ENCODE measurements around the gene NAPSA. TPM values are rescaled to one million over a fixed set of nuclear protein-coding genes. Genes with fewer than 3 reads are reported as not detected.

Gene NAPSA
- total and polyA plus RNA-seq, 2 of the 8 experiments (the other 6 are each of a cell fraction or from before 2014, with no cell fraction given) = 0.71 to 0.73 TPM

DNA sequence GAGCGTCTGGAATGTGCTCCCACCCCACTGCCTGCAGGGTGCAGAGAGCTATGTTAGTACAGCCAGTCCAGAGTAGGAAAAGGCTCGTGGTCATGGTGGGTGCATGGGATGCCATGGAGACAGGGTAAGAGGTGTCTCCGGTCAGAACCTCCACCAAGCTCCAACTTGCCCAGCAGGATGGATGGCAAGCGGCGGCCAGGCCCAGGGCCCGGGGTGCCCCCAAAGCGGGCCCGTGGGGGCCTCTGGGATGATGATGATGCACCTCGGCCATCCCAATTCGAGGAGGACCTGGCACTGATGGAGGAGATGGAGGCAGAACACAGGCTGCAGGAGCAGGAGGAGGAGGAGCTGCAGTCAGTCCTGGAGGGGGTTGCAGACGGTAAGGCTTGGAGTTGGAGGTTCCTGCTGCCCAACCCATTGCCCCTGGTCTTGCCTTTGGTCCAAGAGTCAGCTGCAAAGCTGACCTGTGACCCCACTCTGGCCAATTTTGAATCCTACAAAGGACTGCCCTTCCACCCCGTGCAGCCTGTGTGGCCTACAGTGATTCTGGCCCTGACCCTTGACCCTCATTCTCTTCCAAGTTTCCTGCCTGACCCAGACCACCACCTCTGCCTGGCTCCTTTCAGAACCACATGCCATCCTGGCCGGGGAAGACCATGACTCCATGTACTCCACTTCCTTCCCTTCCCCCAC is 33.4 kb upstream of the NAPSA start:
- Histone ChIP-seq H4K8ac (ENCODE audit: extremely low read depth, insufficient read depth, low read length) (no peak overlapping the region), H3K23me2 (ENCODE audit: low read depth, low read length) (no peaks in the 10 kb centered on the region), H2BK15ac (ENCODE audit: low read length) (no peak overlapping the region), H4K91ac (replicated peaks; ENCODE audit: insufficient read length, low read length) (no peak overlapping the region), H3K27ac (ENCODE audit: low read depth, low read length) (no peak overlapping the region), H3K9ac (replicated peaks in 1 of 4; ENCODE audit: extremely low read depth in 1 of 4, low read depth in 3 of 4, low read length in 3 of 4) (no peak overlapping the region), H3K4me3 (ENCODE audit: extremely low read depth in 1 of 4, insufficient read depth in 2 of 4, low read depth in 3 of 4, low read length in 4 of 4) (no peak overlapping the region), H3K18ac (ENCODE audit: extremely low read depth, low read length) (no peak overlapping the region), H2AFZ (ENCODE audit: low read length) (no peak overlapping the region), H2BK120ac (replicated peaks; ENCODE audit: low read depth, low read length) (no peak overlapping the region), H2BK12ac (ENCODE audit: low read depth, low read length) (no peak overlapping the region), H3K79me2 (ENCODE audit: control insufficient read depth in 1 of 2, insufficient read depth in 2 of 2, low read length in 2 of 2) (peaks cover 0 to 13% of the 10 kb centered on the region in 2 experiments; a peak in 2 of 4 replicates), H2BK20ac (ENCODE audit: low read length) (no peak overlapping the region), H2BK5ac (ENCODE audit: low read depth, low read length) (no peak overlapping the region), H3K56ac (replicated peaks; ENCODE audit: insufficient read length, low read depth, low read length) (no peak overlapping the region), H3K4me1 (replicated peaks in 1 of 4; ENCODE audit: control insufficient read depth in 3 of 4, insufficient read depth in 4 of 4, low read length in 3 of 4) (no peaks in the 10 kb centered on the region), H3K79me1 (ENCODE audit: low read depth, low read length) (peaks cover 5% of the 10 kb centered on the region; the same call in 1 of the 2 replicates), H3K9me3 (ENCODE audit: insufficient read depth in 2 of 2, low read depth in 1 of 2, low read length in 1 of 2) (no peaks in the 10 kb centered on the region), H3K23ac (ENCODE audit: insufficient read length) (no peak overlapping the region), H3K4me2 (ENCODE audit: insufficient read depth in 1 of 2, low read depth in 2 of 2, low read length in 2 of 2) (no peak overlapping the region), H3K36me3 (ENCODE audit: control insufficient read depth in 2 of 4, insufficient read depth in 4 of 4, low read length in 3 of 4) (peaks cover 6 to 27% (median 17%) of the 10 kb centered on the region in 4 experiments), H2AK5ac (ENCODE audit: low read depth, low read length) (no peak overlapping the region), H3K27me3 (replicated peaks in 1 of 4; ENCODE audit: control insufficient read depth in 3 of 4, extremely low read depth in 1 of 4, insufficient read depth in 3 of 4, low read length in 3 of 4) (no peaks in the 10 kb centered on the region), H3K4ac (replicated peaks; ENCODE audit: insufficient read length, low read depth, low read length) (no peak overlapping the region), H3K14ac (ENCODE audit: insufficient read length) (no peak overlapping the region), H4K20me1 (replicated peaks in 1 of 2; ENCODE audit: control insufficient read depth in 1 of 2, insufficient read depth in 2 of 2, low read length in 2 of 2) (peaks cover 1 to 4% of the 10 kb centered on the region in 2 experiments), H4K5ac (ENCODE audit: insufficient read length, low read depth, low read length) (no peak overlapping the region)
- CTCF ChIA-PET (ENCODE audit: partially characterized antibody) = interaction anchor here (0.6 to 1.7 kb wide), 7 partner anchors 14 to 853 kb away, joined by 3 to 7 read pairs (median 4); partner anchors contain the start of gene POLD1
- POLR2A ChIA-PET (ENCODE audit: partially characterized antibody) = interaction anchor here (0.7 to 1.4 kb wide), 7 partner anchors 9 to 86 kb away, joined by 3 to 5 read pairs (median 3); no protein-coding TSS in a partner anchor
- no peak for DNase-seq (ENCODE audit: low read depth in 1 of 2, low spot score in 2 of 2)
- 92% methylated on average over 12 of the region's 13 CpGs; no CpG with 5 or more reads in 1 of the 2 experiments for WGBS, 2 experiments (ENCODE audit: extremely low coverage in 1 of 2, insufficient coverage in 1 of 2, insufficient read length in 1 of 2, insufficient replicate concordance in 2 of 2, low coverage in 1 of 2, low lambda C conversion rate in 2 of 2, missing lambda C conversion rate in 1 of 2)
- FAIRE-seq = no peak
- TF ChIP-seq CTBP2 (IDR thresholded peaks at IDR 0.05; ENCODE audit: borderline replicate concordance, insufficient read depth, insufficient read length, low read length) (no peak), CHD2 (IDR thresholded peaks at IDR 0.05; ENCODE audit: low read length) (no peak), ZNF274 (IDR thresholded peaks at IDR 0.05; ENCODE audit: borderline replicate concordance, extremely low read depth, low read length) (no peak), KDM5A (IDR thresholded peaks at IDR 0.05; ENCODE audit: low read length) (no peak), BACH1 (IDR thresholded peaks at IDR 0.05; ENCODE audit: low read length) (no peak), SUZ12 (IDR thresholded peaks at IDR 0.05; ENCODE audit: low read length) (no peak), EGR1 (IDR thresholded peaks at IDR 0.05; ENCODE audit: borderline replicate concordance, low read depth, low read length) (no peak), FOSL1 (IDR thresholded peaks at IDR 0.05; ENCODE audit: insufficient read depth, low read depth, low read length) (no peak), PHF8 (conservative IDR thresholded peaks at IDR 0.05; ENCODE audit: low read depth, low read length) (no peak), KDM1A (IDR thresholded peaks at IDR 0.05; ENCODE audit: borderline replicate concordance, low read length) (no peak), CBX5 (IDR thresholded peaks at IDR 0.05; ENCODE audit: low read depth, low read length) (no peak)
- TF ChIP-seq, protein P1, sequence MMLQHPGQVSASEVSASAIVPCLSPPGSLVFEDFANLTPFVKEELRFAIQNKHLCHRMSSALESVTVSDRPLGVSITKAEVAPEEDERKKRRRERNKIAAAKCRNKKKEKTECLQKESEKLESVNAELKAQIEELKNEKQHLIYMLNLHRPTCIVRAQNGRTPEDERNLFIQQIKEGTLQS (IDR thresholded peaks at IDR 0.05; ENCODE audit: insufficient read depth, low read depth, low read length) = no peak

Measured in H1 (cell line).